Thyroid gland (tissue), 4 donors: ENCODE data around the gene PRKCE. TPM values are rescaled to one million over a fixed set of nuclear protein-coding genes. Genes with fewer than 3 reads are reported as not detected.

Experiments
- DNase-seq, 2 donors: peaks; one replicate each; pipeline ENCODE4 v3.0.0-alpha.2; 2019
- H3K27ac ChIP-seq, 3 donors: fragments of 200-600 bp; sonication (generic); 1 replicate in 2 of 3; 2 replicates in 1 of 3; pipeline ENCODE4 v1.5.1; 2016 to 2019; ENCODE audit warnings: mild to moderate bottlenecking in 1 of 3, moderate library complexity in 1 of 3
- H3K27me3 ChIP-seq: fragments of 200-600 bp; sonication (generic); one replicate; pipeline ENCODE4 v1.5.1; 2019
- H3K36me3 ChIP-seq, 2 donors: fragments of 200-600 bp; sonication (generic); one replicate each; pipeline ENCODE4 v1.5.1; 2016 to 2019
- H3K4me1 ChIP-seq, 2 donors: fragments of 200-600 bp; sonication (generic); one replicate each; pipeline ENCODE4 v1.5.1; 2017 to 2019
- H3K4me3 ChIP-seq, 3 donors: fragments of 200-600 bp; sonication (generic); replicated peaks in 1 of 3; 1 replicate in 2 of 3; 2 replicates in 1 of 3; pipeline ENCODE4 v1.5.1; 2016; ENCODE audit warnings: mild to moderate bottlenecking in 1 of 3
- H3K9me3 ChIP-seq: fragments of 200-600 bp; sonication (generic); one replicate; pipeline ENCODE4 v1.5.1; 2017
- CTCF ChIP-seq, 6 experiments: fragments of 200-600 bp in 3 of 6; fragments of 450-650 bp in 3 of 6; sonication (generic) in 3 of 6; IDR thresholded peaks; one replicate each; pipeline ENCODE4 v1.5.1; 2016 to 2019; ENCODE audit warnings: antibody characterized with exemption in 6 of 6, mild to moderate bottlenecking in 2 of 6, inconsistent platforms in 1 of 6, moderate library complexity in 1 of 6
- POLR2A ChIP-seq, 2 donors: fragments of 450-650 bp; IDR thresholded peaks; one replicate each; pipeline ENCODE4 v1.6.1; 2017; ENCODE audit warnings: antibody characterized with exemption in 2 of 2, mild to moderate bottlenecking in 2 of 2, moderate library complexity in 1 of 2
- WGBS, 2 donors: methylation state at CpG; one replicate each; pipeline ENCODE4 v1.1.5; 2017; 5-methylcytosine and 5-hydroxymethylcytosine counted together
- intact Hi-C: fragments of 100-400 bp; cut with DNase I; formaldehyde crosslinking; loops from one replicate; pipeline ENCODE4 v1.15.1; 2023
- total RNA-seq, 4 donors: library from RNA; depleted of rRNA; stranded (reverse); fragments of >200 nt; gene quantifications; one replicate each; pipeline ENCODE4 v1.2.3, GENCODE V29; 2016

PRKCE gene
- total RNA-seq, 4 donors from 2014 or later, result 8.4 to 35.3 (median 15.2) TPM

- no peaks in the 10 kb centered on the region for H3K9me3 ChIP-seq
- 60 to 61% methylated on average over 9 of the region's 10 CpGs for WGBS, 2 donors
- H3K36me3 ChIP-seq, result no peaks in the 10 kb centered on the region
- H3K4me3 ChIP-seq, result no peak overlapping the region
- no peaks in the 10 kb centered on the region for H3K27me3 ChIP-seq
- TF ChIP-seq POLR2A (IDR thresholded peaks at IDR 0.05), result no peak
- TF ChIP-seq CTCF (IDR thresholded peaks at IDR 0.05), result no peak
- intact Hi-C loops, result no loop called here
- peak; percentile 29 to 38 for DNase-seq
- peaks cover 0 to 17% of the 10 kb centered on the region in 2 donors for H3K4me1 ChIP-seq
- H3K27ac ChIP-seq, result peak overlapping the region in 2 of 3 donors; percentile 44 to 72
Observed at GRCh38 chr2:46164529-46165301, 513.2 kb downstream of the PRKCE start.

DNA sequence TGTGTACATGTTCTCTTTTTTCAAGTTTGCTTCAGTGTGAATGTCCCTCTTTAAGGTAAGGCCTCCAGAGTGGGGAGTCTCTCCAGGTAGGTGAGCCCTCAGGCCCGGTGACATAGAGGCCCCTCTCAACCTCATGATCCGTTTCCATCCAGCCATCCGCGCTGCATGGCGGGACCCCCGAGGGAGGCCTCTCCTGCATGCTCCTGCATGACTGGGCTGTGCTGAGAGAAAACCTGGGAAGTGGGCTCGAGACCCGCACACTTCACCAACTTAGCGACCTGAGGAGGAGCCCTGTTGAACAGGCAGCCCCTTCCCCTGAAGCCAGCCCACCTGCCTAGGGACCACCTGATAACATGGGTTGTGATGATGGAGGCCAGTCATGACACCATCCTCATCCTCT, 514.4 kb downstream of the PRKCE start:
- no peak for DNase-seq
- H3K36me3 ChIP-seq, result no peaks in the 10 kb centered on the region
- no peak overlapping the region for H3K4me3 ChIP-seq
- 90 to 91% methylated on average over 5 to 6 of the region's 9 CpGs for WGBS, 2 donors
- no peaks in the 10 kb centered on the region for H3K9me3 ChIP-seq
- H3K4me1 ChIP-seq, result peaks cover 0 to 19% of the 10 kb centered on the region in 2 donors
- H3K27me3 ChIP-seq, result no peaks in the 10 kb centered on the region
- TF ChIP-seq POLR2A (IDR thresholded peaks at IDR 0.05), result no peak
- no peak overlapping the region for H3K27ac ChIP-seq
- intact Hi-C loops, result no loop called here

DNA sequence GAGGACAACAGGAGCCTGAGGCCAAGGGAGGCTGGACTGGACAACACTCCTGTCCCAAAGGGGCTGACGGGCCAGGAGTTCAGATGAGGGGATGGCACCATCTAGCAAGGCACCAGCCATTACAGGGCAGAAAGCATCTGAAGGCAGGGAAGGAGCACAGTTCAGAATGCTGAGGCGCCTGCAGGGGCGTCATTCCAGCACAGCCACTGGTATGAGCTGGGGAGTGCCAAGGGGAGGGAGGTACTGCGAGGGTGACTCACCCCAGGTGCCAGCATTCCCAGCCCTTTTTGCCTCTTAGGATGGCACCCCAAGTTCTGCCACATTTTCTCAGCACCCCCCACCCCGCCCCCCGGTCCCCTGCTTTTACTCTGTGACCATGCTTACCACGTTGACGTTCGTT, 515.9 kb downstream of the PRKCE start:
- Histone ChIP-seq H3K9me3 (no peaks in the 10 kb centered on the region), H3K36me3 (no peaks in the 10 kb centered on the region), H3K4me3 (no peak overlapping the region), H3K27ac (no peak overlapping the region), H3K27me3 (no peaks in the 10 kb centered on the region), H3K4me1 (peaks cover 0 to 25% of the 10 kb centered on the region in 2 donors)
- intact Hi-C loops, result no loop called here
- 96 to 98% methylated on average over 9 of the region's 9 CpGs for WGBS, 2 donors
- TF ChIP-seq CTCF (IDR thresholded peaks at IDR 0.05) (no peak), POLR2A (IDR thresholded peaks at IDR 0.05) (no peak)
- no peak for DNase-seq

DNA sequence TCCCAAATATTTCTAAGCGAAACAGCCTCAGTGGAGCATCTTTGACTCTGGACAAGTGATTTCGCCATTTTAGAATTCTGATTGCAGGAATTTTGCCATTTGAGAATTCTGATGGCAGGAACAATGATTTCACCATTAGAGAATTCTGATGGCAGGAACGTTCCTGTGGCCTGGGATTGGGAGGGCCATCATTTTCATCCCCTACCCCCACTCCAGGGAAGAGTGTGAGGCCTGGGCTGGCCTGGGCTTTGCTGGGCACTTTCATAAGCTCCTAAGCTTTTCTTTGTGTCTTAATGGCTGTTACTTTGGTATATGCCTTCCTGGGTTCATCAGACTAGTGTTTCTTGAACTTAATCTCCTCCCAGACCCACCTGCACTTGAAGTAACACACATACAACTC, 516.4 kb downstream of the PRKCE start:
- Histone ChIP-seq H3K27me3 (no peaks in the 10 kb centered on the region), H3K4me3 (no peak overlapping the region), H3K36me3 (no peaks in the 10 kb centered on the region), H3K9me3 (no peaks in the 10 kb centered on the region), H3K27ac (no peak overlapping the region), H3K4me1 (peaks cover 0 to 25% of the 10 kb centered on the region in 2 donors)
- DNase-seq, result no peak
- 85 to 100% methylated on average over 3 of the region's 3 CpGs for WGBS, 2 donors
- intact Hi-C loops, result no loop called here
- TF ChIP-seq POLR2A (IDR thresholded peaks at IDR 0.05) (no peak), CTCF (IDR thresholded peaks at IDR 0.05) (no peak)

- Histone ChIP-seq H3K36me3 (no peaks in the 10 kb centered on the region), H3K27ac (no peak overlapping the region), H3K4me1 (peaks cover 0 to 22% of the 10 kb centered on the region in 2 donors), H3K4me3 (no peak overlapping the region), H3K27me3 (no peaks in the 10 kb centered on the region), H3K9me3 (no peaks in the 10 kb centered on the region)
- 87 to 98% methylated on average over 6 of the region's 6 CpGs for WGBS, 2 donors
- intact Hi-C loops, result no loop called here
- DNase-seq, result no peak
- TF ChIP-seq POLR2A (IDR thresholded peaks at IDR 0.05), result no peak
- no peak for TF ChIP-seq CTCF (IDR thresholded peaks at IDR 0.05)
Observed at GRCh38 chr2:46169467-46169866, 518.0 kb downstream of the PRKCE start.
